HepG2 (cell line): ENCODE measurements around the gene GMCL2. TPM values are rescaled to one million over a fixed set of nuclear protein-coding genes. Genes with fewer than 3 reads are reported as not detected.

Source experiments
- ATM ChIP-seq: fragments of 450-650 bp; IDR thresholded peaks from 2 replicates; pipeline ENCODE4 v1.7.1; 2017; ENCODE audit warnings: mild to moderate bottlenecking, borderline replicate concordance
- DRAP1 ChIP-seq: IDR thresholded peaks from 2 replicates; pipeline ENCODE4 v1.6.1; 2016; ENCODE audit warnings: missing genetic modification reagents, missing compliant biosample characterization
- ETV5 ChIP-seq: IDR thresholded peaks from 2 replicates; pipeline ENCODE4 v1.6.1; 2018; ENCODE audit warnings: missing biosample characterization, missing genetic modification reagents, inconsistent platforms, borderline replicate concordance
- FOXM1 ChIP-seq: sonication (generic); formaldehyde crosslinking; IDR thresholded peaks from 2 replicates; pipeline ENCODE4 v1.5.0; 2020; ENCODE audit warnings: missing genetic modification reagents
- KDM5A ChIP-seq: fragments of 200-600 bp; sonication (generic); IDR thresholded peaks from 2 replicates; pipeline ENCODE4 v1.7.0; 2018; ENCODE audit warnings: antibody characterized with exemption, mild to moderate bottlenecking, low read length, borderline replicate concordance
- KLF16 ChIP-seq, 2 experiments: sonication (generic) in 1 of 2; formaldehyde crosslinking in 1 of 2; IDR thresholded peaks; 2 replicates each; pipeline versions ENCODE4 v1.6.1 to v1.8.0; 2016 to 2023; ENCODE audit warnings: missing genetic modification reagents in 2 of 2, missing compliant biosample characterization in 1 of 2
- MED1 ChIP-seq: sonication (generic); formaldehyde crosslinking; IDR thresholded peaks from 2 replicates; pipeline ENCODE4 v1.4.0; 2020; ENCODE audit warnings: missing genetic modification reagents
- MIXL1 ChIP-seq: IDR thresholded peaks from 2 replicates; pipeline ENCODE4 v1.6.1; 2016
- NAIF1 ChIP-seq: sonication (generic); formaldehyde crosslinking; IDR thresholded peaks from 2 replicates; pipeline ENCODE4 v1.5.0; 2020; ENCODE audit warnings: mild to moderate bottlenecking, missing genetic modification reagents, borderline replicate concordance
- NBN ChIP-seq: fragments of 450-650 bp; conservative IDR thresholded peaks from 2 replicates; pipeline ENCODE4 v1.6.1; 2017
- NFKB2 ChIP-seq: sonication (generic); formaldehyde crosslinking; IDR thresholded peaks from 2 replicates; pipeline ENCODE4 v1.4.0; 2020; ENCODE audit warnings: missing genetic modification reagents, borderline replicate concordance
- NPAS2 ChIP-seq: sonication (generic); formaldehyde crosslinking; IDR thresholded peaks from 2 replicates; pipeline ENCODE4 v1.8.0; 2022; ENCODE audit warnings: mild to moderate bottlenecking, missing genetic modification reagents, borderline replicate concordance
- RFX1 ChIP-seq: fragments of 450-650 bp; IDR thresholded peaks from 2 replicates; pipeline ENCODE4 v1.6.1; 2017
- SNAI1 ChIP-seq: sonication (generic); formaldehyde crosslinking; IDR thresholded peaks from 2 replicates; pipeline ENCODE4 v1.5.0; 2020; ENCODE audit warnings: mild to moderate bottlenecking, missing genetic modification reagents, borderline replicate concordance
- YY1 ChIP-seq: IDR thresholded peaks from 2 replicates; pipeline ENCODE4 v1.6.1; 2011; ENCODE audit warnings: low read length, low read depth, moderate library complexity, mild to moderate bottlenecking; ENCODE audit not compliant: insufficient read depth, insufficient replicate concordance
- ZBTB7B ChIP-seq: sonication (generic); formaldehyde crosslinking; IDR thresholded peaks from 2 replicates; pipeline ENCODE4 v1.4.0; 2020; ENCODE audit warnings: missing genetic modification reagents
- ZFX ChIP-seq: sonication (generic); formaldehyde crosslinking; IDR thresholded peaks from 2 replicates; pipeline ENCODE4 v1.4.0; 2020; ENCODE audit warnings: mild to moderate bottlenecking, low read depth, missing genetic modification reagents, moderate library complexity
- ZMAT5 ChIP-seq: sonication (generic); formaldehyde crosslinking; IDR thresholded peaks from 2 replicates; pipeline ENCODE4 v1.5.0; 2020; ENCODE audit warnings: mild to moderate bottlenecking, low read depth, missing genetic modification reagents, borderline replicate concordance
- ZNF318 ChIP-seq: sonication (generic); formaldehyde crosslinking; IDR thresholded peaks from 2 replicates; pipeline ENCODE4 v1.4.0; 2020; ENCODE audit warnings: mild to moderate bottlenecking, missing genetic modification reagents
- ZNF446 ChIP-seq: sonication (generic); formaldehyde crosslinking; IDR thresholded peaks from 2 replicates; pipeline ENCODE4 v1.5.0; 2020; ENCODE audit warnings: mild to moderate bottlenecking, missing genetic modification reagents
- polyA plus RNA-seq, 8 experiments: library from polyadenylated mRNA; depleted of rRNA in 3 of 8; stranded (reverse) in 7 of 8; unstranded in 1 of 8; fragments of >200 nt; fragmentation: Illumina TruSeq in 4 of 8; extraction: Trizol in 4 of 8; gene quantifications; 2 replicates each; pipeline versions ENCODE4 v1.2.1 to v1.2.3, GENCODE V29; 2011 to 2016; ENCODE audit warnings: low read depth in 4 of 8, missing spikeins in 1 of 8, mixed read lengths in 1 of 8; ENCODE audit not compliant: insufficient read depth in 1 of 8
- total RNA-seq, 5 experiments: library from RNA; depleted of rRNA; stranded (reverse); fragments of >200 nt; fragmentation: Illumina TruSeq; extraction: Trizol; gene quantifications; 2 replicates each; pipeline ENCODE4 v1.2.3, GENCODE V29; 2016; ENCODE audit warnings: low read depth in 1 of 5

GMCL2 gene
- total and polyA plus RNA-seq, 2 of the 13 experiments (the other 11 are each of a cell fraction or from before 2014, with no cell fraction given) = 0.03 TPM; not detected in 1

GRCh38 chr5:178204182-178204934 is 17.2 kb upstream of the GMCL2 start, which contains the start of gene HNRNPAB (continued):
- TF ChIP-seq ZNF318 (CRISPR knock-in tag) (0 out of 2 replicates have a peak, but pooled peaks have one; percentile 41), ATM (no peak), FOXM1 (CRISPR knock-in tag) (peak; percentile 68; the same call in 1 of the 2 replicates), SNAI1 (CRISPR knock-in tag) (peak; percentile 51; the same call in 1 of the 2 replicates), KDM5A (no peak), ZMAT5 (no peak), YY1 (peak; percentile 80), KLF16 (CRISPR knock-in tag; IDR thresholded peaks at IDR 0.05) (peak in 1 of 2 experiments; percentile 84; a peak in 1 of 4 replicates), NPAS2 (CRISPR knock-in tag) (no peak), ZNF446 (CRISPR knock-in tag) (peak; percentile 86; the same call in 1 of the 2 replicates), DRAP1 (CRISPR knock-in tag) (peak; percentile 96), NBN (no peak), ETV5 (CRISPR knock-in tag) (peak; percentile 29; the same call in 1 of the 2 replicates), NFKB2 (CRISPR knock-in tag) (peak; percentile 96; the same call in 1 of the 2 replicates), NAIF1 (CRISPR knock-in tag) (no peak), RFX1 (no peak), ZBTB7B (CRISPR knock-in tag) (peak; percentile 79), MIXL1 (CRISPR knock-in tag) (peak; percentile 36; the same call in 1 of the 2 replicates), MED1 (peak; percentile 71), ZFX (peak; percentile 89)
